HL-60 (cell line): ENCODE results near the gene RASAL1.

Source experiments
- TF ChIP-seq, protein P1 (sequence below): IDR thresholded peaks from one replicate; pipeline ENCODE4 v1.5.1; 2011; ENCODE audit warnings: low read length, control low read depth, inconsistent platforms; ENCODE audit not compliant: insufficient read depth
- TF ChIP-seq, protein P2 (sequence below): IDR thresholded peaks from 2 replicates; pipeline ENCODE4 v1.6.1; 2012; ENCODE audit warnings: low read depth; ENCODE audit not compliant: insufficient replicate concordance

GRCh38 chr12:113137861-113138783 lies 2.6 kb upstream of the RASAL1 start:
- TF ChIP-seq, protein P1, sequence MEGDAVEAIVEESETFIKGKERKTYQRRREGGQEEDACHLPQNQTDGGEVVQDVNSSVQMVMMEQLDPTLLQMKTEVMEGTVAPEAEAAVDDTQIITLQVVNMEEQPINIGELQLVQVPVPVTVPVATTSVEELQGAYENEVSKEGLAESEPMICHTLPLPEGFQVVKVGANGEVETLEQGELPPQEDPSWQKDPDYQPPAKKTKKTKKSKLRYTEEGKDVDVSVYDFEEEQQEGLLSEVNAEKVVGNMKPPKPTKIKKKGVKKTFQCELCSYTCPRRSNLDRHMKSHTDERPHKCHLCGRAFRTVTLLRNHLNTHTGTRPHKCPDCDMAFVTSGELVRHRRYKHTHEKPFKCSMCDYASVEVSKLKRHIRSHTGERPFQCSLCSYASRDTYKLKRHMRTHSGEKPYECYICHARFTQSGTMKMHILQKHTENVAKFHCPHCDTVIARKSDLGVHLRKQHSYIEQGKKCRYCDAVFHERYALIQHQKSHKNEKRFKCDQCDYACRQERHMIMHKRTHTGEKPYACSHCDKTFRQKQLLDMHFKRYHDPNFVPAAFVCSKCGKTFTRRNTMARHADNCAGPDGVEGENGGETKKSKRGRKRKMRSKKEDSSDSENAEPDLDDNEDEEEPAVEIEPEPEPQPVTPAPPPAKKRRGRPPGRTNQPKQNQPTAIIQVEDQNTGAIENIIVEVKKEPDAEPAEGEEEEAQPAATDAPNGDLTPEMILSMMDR: no peak
- TF ChIP-seq, protein P2, sequence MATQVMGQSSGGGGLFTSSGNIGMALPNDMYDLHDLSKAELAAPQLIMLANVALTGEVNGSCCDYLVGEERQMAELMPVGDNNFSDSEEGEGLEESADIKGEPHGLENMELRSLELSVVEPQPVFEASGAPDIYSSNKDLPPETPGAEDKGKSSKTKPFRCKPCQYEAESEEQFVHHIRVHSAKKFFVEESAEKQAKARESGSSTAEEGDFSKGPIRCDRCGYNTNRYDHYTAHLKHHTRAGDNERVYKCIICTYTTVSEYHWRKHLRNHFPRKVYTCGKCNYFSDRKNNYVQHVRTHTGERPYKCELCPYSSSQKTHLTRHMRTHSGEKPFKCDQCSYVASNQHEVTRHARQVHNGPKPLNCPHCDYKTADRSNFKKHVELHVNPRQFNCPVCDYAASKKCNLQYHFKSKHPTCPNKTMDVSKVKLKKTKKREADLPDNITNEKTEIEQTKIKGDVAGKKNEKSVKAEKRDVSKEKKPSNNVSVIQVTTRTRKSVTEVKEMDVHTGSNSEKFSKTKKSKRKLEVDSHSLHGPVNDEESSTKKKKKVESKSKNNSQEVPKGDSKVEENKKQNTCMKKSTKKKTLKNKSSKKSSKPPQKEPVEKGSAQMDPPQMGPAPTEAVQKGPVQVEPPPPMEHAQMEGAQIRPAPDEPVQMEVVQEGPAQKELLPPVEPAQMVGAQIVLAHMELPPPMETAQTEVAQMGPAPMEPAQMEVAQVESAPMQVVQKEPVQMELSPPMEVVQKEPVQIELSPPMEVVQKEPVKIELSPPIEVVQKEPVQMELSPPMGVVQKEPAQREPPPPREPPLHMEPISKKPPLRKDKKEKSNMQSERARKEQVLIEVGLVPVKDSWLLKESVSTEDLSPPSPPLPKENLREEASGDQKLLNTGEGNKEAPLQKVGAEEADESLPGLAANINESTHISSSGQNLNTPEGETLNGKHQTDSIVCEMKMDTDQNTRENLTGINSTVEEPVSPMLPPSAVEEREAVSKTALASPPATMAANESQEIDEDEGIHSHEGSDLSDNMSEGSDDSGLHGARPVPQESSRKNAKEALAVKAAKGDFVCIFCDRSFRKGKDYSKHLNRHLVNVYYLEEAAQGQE: no peak
